Measurements from ENCODE around the gene PEPD.

The PEPD gene

GRCh38 chr19:33408538-33409434 is 112.8 kb downstream of the PEPD start:
- no peak for TF ChIP-seq CTCF (conservative IDR thresholded peaks at IDR 0.05; ENCODE audit: low read depth, low read length)

GRCh38 chr19:33408116-33408515 is 113.5 kb downstream of the PEPD start:
- no peak overlapping the region for H3K4me3 ChIP-seq (ENCODE audit: low read length)
- DNase-seq (ENCODE audit: low read depth): no peak
- TF ChIP-seq CTCF (conservative IDR thresholded peaks at IDR 0.05; ENCODE audit: low read depth, low read length): no peak

More at GRCh38 chr19:33408538-33409434, 112.8 kb downstream of the PEPD start:
- no peak overlapping the region for H3K4me3 ChIP-seq (ENCODE audit: low read length)
- no peak for DNase-seq (ENCODE audit: low read depth)

GRCh38 chr19:33407716-33408115 is 113.9 kb downstream of the PEPD start:
- TF ChIP-seq CTCF (conservative IDR thresholded peaks at IDR 0.05; ENCODE audit: low read depth, low read length): no peak
- no peak for DNase-seq (ENCODE audit: low read depth)
- H3K4me3 ChIP-seq (ENCODE audit: low read length): no peak overlapping the region

- H3K4me3 ChIP-seq (ENCODE audit: low read length): no peak overlapping the region
- DNase-seq (ENCODE audit: low read depth): no peak
- no peak for TF ChIP-seq CTCF (conservative IDR thresholded peaks at IDR 0.05; ENCODE audit: low read depth, low read length)
Measured at GRCh38 chr19:33407140-33407551, 114.4 kb downstream of the PEPD start.

GRCh38 chr19:33406521-33407139 is 115.0 kb downstream of the PEPD start:
- peak; percentile 87 for TF ChIP-seq CTCF (conservative IDR thresholded peaks at IDR 0.05; ENCODE audit: low read depth, low read length)
- DNase-seq (ENCODE audit: low read depth): no peak
- no peak overlapping the region for H3K4me3 ChIP-seq (ENCODE audit: low read length)

- DNase-seq (ENCODE audit: low read depth): no peak
- no peak overlapping the region for H3K4me3 ChIP-seq (ENCODE audit: low read length)
- TF ChIP-seq CTCF (conservative IDR thresholded peaks at IDR 0.05; ENCODE audit: low read depth, low read length): no peak
Measured at GRCh38 chr19:33405553-33406461, 115.8 kb downstream of the PEPD start.
